OCI-LY1 (cell line): ENCODE results near the gene ADAMTS12.

Experiments
- CTCF ChIP-seq: fragments of 200-600 bp; sonication (generic), shearing (Covaris generic); IDR thresholded peaks from 2 replicates; pipeline ENCODE4 v1.5.1; 2017; ENCODE audit warnings: mild to moderate bottlenecking, antibody characterized with exemption, low read length, moderate library complexity, mixed read lengths
- EZH2 ChIP-seq: fragments of 200-600 bp; sonication (generic), shearing (Covaris generic); IDR thresholded peaks from 2 replicates; pipeline ENCODE4 v1.8.0; 2017; ENCODE audit warnings: borderline replicate concordance, mixed run types, mild to moderate bottlenecking, antibody characterized with exemption, low read length, moderate library complexity, mixed read lengths

- TF ChIP-seq CTCF (no peak), EZH2 (no peak)
These were observed 99.2 kb downstream of the ADAMTS12 start for GRCh38 chr5:33792559-33792958.
